WTC11 (cell line): Measurements from ENCODE around the gene SCAF8.

Source experiments
- IRF2 ChIP-seq: sonication (generic); formaldehyde crosslinking; IDR thresholded peaks from 2 replicates; pipeline ENCODE4 v1.8.0; 2022; ENCODE audit warnings: low read depth, missing genetic modification reagents, borderline replicate concordance
- RORB ChIP-seq: fragments of 250-450 bp; sonication (Bioruptor Pico); IDR thresholded peaks from 2 replicates; pipeline ENCODE4 v1.9.0; 2021; ENCODE audit warnings: mild to moderate bottlenecking
- ZBTB21 ChIP-seq: sonication (generic); formaldehyde crosslinking; IDR thresholded peaks from 2 replicates; pipeline ENCODE4 v1.8.1; 2023; ENCODE audit warnings: mild to moderate bottlenecking, missing genetic modification reagents, borderline replicate concordance
- ZNF121 ChIP-seq: sonication (generic); formaldehyde crosslinking; IDR thresholded peaks from 2 replicates; pipeline ENCODE4 v1.8.0; 2023; ENCODE audit warnings: missing genetic modification reagents
- TF ChIP-seq, protein P1 (sequence below): sonication (generic); formaldehyde crosslinking; conservative IDR thresholded peaks from 2 replicates; pipeline ENCODE4 v1.8.1; 2022; ENCODE audit warnings: mild to moderate bottlenecking, missing genetic modification reagents
- TF ChIP-seq, protein P2 (sequence below): fragments of 200-600 bp; IDR thresholded peaks from 2 replicates; pipeline ENCODE4 v1.8.0; 2022; ENCODE audit warnings: antibody characterized with exemption

DNA sequence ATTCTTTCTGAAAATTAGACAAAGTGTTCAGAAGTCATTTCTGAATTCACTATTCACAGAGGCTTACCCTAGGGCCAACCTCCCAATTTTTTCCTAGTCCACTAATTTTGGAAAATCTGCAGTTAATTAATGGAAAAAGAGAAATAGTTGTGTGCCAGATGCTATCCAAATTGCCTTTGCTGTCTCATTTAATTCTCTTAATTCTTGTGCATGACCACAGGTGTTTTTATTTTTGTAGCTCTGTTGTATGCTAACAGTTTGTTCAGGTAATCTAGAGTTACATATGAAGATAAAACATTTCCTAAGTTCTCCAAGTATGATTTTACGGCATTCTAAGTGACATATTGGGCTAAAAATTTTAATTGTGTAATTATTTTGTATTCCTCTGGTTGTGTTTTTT is 96.8 kb downstream of the SCAF8 start:
- no peak for TF ChIP-seq IRF2 (CRISPR knock-in tag)
- no peak for TF ChIP-seq RORB (CRISPR knock-in tag)
- no peak for TF ChIP-seq ZBTB21 (CRISPR knock-in tag)
- TF ChIP-seq, protein P1, sequence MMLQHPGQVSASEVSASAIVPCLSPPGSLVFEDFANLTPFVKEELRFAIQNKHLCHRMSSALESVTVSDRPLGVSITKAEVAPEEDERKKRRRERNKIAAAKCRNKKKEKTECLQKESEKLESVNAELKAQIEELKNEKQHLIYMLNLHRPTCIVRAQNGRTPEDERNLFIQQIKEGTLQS (CRISPR knock-in tag) = no peak
- TF ChIP-seq, protein P2, sequence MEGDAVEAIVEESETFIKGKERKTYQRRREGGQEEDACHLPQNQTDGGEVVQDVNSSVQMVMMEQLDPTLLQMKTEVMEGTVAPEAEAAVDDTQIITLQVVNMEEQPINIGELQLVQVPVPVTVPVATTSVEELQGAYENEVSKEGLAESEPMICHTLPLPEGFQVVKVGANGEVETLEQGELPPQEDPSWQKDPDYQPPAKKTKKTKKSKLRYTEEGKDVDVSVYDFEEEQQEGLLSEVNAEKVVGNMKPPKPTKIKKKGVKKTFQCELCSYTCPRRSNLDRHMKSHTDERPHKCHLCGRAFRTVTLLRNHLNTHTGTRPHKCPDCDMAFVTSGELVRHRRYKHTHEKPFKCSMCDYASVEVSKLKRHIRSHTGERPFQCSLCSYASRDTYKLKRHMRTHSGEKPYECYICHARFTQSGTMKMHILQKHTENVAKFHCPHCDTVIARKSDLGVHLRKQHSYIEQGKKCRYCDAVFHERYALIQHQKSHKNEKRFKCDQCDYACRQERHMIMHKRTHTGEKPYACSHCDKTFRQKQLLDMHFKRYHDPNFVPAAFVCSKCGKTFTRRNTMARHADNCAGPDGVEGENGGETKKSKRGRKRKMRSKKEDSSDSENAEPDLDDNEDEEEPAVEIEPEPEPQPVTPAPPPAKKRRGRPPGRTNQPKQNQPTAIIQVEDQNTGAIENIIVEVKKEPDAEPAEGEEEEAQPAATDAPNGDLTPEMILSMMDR = no peak
- no peak for TF ChIP-seq ZNF121 (CRISPR knock-in tag)
